Psoas muscle (tissue), 8 donors: ENCODE data around the gene DENND1A. TPM values are rescaled to one million over a fixed set of nuclear protein-coding genes. Genes with fewer than 3 reads are reported as not detected.

ENCODE experiments used
- ATAC-seq, 4 donors: fragments of 200-7000 bp; cut with Tn5 transposase; one replicate each; pipeline ENCODE4 v1.9.1; 2020; ENCODE audit warnings: moderate library complexity in 3 of 4, mild to moderate bottlenecking in 2 of 4
- DNase-seq, 2 donors: peaks; one replicate each; pipeline ENCODE4 v3.0.0-alpha.2; 2020
- H3K27ac ChIP-seq: fragments of 200-600 bp; one replicate; pipeline ENCODE4 v1.8.0; 2022
- H3K27me3 ChIP-seq, 3 donors: fragments of 200-600 bp in 1 of 3; one replicate each; pipeline versions ENCODE4 v1.6.1 to v1.8.0; 2013 to 2022; ENCODE audit warnings: low read length in 2 of 3, mild to moderate bottlenecking in 2 of 3, moderate library complexity in 1 of 3; ENCODE audit not compliant: insufficient read depth in 3 of 3
- H3K36me3 ChIP-seq, 2 donors: fragments of 200-600 bp in 1 of 2; one replicate each; pipeline versions ENCODE4 v1.6.1 to v1.8.0; 2013 to 2022; ENCODE audit warnings: low read depth in 1 of 2, mild to moderate bottlenecking in 1 of 2, moderate library complexity in 1 of 2; ENCODE audit not compliant: insufficient read depth in 1 of 2
- H3K4me1 ChIP-seq: fragments of 200-600 bp; one replicate; pipeline ENCODE4 v1.8.0; 2022
- H3K4me3 ChIP-seq: fragments of 200-600 bp; one replicate; pipeline ENCODE4 v1.8.0; 2022; ENCODE audit warnings: mild to moderate bottlenecking
- H3K9me3 ChIP-seq: fragments of 200-600 bp; one replicate; pipeline ENCODE4 v1.8.0; 2022
- WGBS, 3 donors: extraction: QIAGEN DNeasy Blood & Tissue Kit; methylation state at CpG; one replicate each; pipeline versions ENCODE4 v1.1.6 to v1.1.7; 2013; 5-methylcytosine and 5-hydroxymethylcytosine counted together
- intact Hi-C, 2 donors: fragments of 100-400 bp; cut with DNase I; formaldehyde crosslinking; loops; one replicate each; pipeline versions ENCODE4 v1.11.0 to v1.14.2; 2022
- polyA plus RNA-seq, 3 donors: library from polyadenylated mRNA; stranded (reverse); fragments of 200-250 nt; gene quantifications; one replicate each; pipeline ENCODE4 v1.2.3, GENCODE V29; 2013
- total RNA-seq, 4 donors: library from RNA; stranded (reverse); fragmentation: NEBNext Ultra II Directional in 2 of 4; extraction: Animal tissue kit (Norgen Biotek cat#: 25700) in 2 of 4; gene quantifications; one replicate each; pipeline versions ENCODE4 v1.2.1 to v1.2.4, GENCODE V29; 2021 to 2023
- TF ChIP-seq, protein P1 (sequence below): fragments of 200-600 bp; IDR thresholded peaks from one replicate; pipeline ENCODE4 v1.8.0; 2022; ENCODE audit warnings: antibody characterized with exemption
- donor health status: healthy with polysubstance abuse.
- donor health status: DM: no; HTN: no; CAD: no; lungs with moderate emphysema.
- donor health status: Bipolar disorder and iron deficiency.
- donor health status: healthy.
- donor health status: DM: yes; HTN: yes; CAD: no.
- donor health status: DM: no; HTN: no; CAD: no.
- donor health status: DM: no; HTN: no; CAD: no.
- donor health status: DM: yes; HTN: yes; CAD: no.

DENND1A gene
- total and polyA plus RNA-seq, 7 donors = 6.1 to 17.3 (median 13.9) TPM

- DNase-seq = no peak
- no peaks in the 10 kb centered on the region for H3K9me3 ChIP-seq
Observed at GRCh38 chr9:123771690-123772089, 158.2 kb downstream of the DENND1A start.

GRCh38 chr9:123769719-123770118 is 160.2 kb downstream of the DENND1A start:
- no peaks in the 10 kb centered on the region for H3K9me3 ChIP-seq
- no peak overlapping the region for H3K4me3 ChIP-seq
- no peaks in the 10 kb centered on the region for H3K4me1 ChIP-seq
- TF ChIP-seq, protein P1, sequence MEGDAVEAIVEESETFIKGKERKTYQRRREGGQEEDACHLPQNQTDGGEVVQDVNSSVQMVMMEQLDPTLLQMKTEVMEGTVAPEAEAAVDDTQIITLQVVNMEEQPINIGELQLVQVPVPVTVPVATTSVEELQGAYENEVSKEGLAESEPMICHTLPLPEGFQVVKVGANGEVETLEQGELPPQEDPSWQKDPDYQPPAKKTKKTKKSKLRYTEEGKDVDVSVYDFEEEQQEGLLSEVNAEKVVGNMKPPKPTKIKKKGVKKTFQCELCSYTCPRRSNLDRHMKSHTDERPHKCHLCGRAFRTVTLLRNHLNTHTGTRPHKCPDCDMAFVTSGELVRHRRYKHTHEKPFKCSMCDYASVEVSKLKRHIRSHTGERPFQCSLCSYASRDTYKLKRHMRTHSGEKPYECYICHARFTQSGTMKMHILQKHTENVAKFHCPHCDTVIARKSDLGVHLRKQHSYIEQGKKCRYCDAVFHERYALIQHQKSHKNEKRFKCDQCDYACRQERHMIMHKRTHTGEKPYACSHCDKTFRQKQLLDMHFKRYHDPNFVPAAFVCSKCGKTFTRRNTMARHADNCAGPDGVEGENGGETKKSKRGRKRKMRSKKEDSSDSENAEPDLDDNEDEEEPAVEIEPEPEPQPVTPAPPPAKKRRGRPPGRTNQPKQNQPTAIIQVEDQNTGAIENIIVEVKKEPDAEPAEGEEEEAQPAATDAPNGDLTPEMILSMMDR = no peak
- intact Hi-C loops = no loop called here
- 57 to 68% (median 60%) methylated on average over 6 of the region's 6 CpGs for WGBS, 3 donors
- no peaks in the 10 kb centered on the region for H3K27me3 ChIP-seq
- H3K36me3 ChIP-seq = no peaks in the 10 kb centered on the region
- ATAC-seq = no peak
- no peak for DNase-seq
- no peak overlapping the region for H3K27ac ChIP-seq

More at GRCh38 chr9:123771690-123772089, 158.2 kb downstream of the DENND1A start:
- H3K4me3 ChIP-seq = no peak overlapping the region
- no peaks in the 10 kb centered on the region for H3K36me3 ChIP-seq
- 98 to 100% (median 98%) methylated on average over 1 of the region's 1 CpG for WGBS, 3 donors
- H3K27me3 ChIP-seq = no peaks in the 10 kb centered on the region
- no peaks in the 10 kb centered on the region for H3K4me1 ChIP-seq
- ATAC-seq = no peak
- intact Hi-C loops = no loop called here
- no peak overlapping the region for H3K27ac ChIP-seq
- TF ChIP-seq, protein P1 = no peak

DNA sequence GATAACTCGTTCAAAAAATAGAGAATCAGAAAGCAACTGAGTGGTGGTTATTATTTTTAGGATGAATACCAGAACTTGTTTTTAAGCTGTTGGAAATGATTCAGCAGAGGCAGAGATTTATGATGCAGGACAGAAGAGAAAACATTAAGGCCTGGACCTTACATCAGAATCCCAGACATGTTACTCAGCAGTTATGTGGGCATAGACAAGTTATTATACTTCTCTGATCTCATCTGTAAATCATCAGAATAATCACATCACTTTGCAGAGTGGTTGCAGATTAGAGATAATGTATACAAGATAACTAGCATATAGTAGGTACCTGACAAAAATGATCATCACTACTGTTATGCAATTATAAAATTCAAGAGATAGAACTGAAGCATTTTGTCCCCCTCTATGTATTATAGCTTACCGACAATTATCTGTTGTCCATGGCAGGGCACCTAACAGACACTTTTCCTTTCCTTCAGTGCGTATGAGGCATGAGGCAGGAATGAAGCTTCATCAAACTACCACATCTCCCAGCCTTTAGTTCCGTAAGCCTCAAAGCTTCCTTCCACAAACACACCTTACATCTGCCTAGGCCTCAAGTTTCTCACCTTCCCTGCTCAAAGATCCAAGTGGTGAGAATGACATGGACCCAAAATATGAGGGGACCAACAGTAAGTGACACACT is 165.9 kb downstream of the DENND1A start:
- TF ChIP-seq, protein P1 = no peak
- WGBS, 3 donors = 92 to 97% (median 94%) methylated on average over 4 of the region's 4 CpGs

DNA sequence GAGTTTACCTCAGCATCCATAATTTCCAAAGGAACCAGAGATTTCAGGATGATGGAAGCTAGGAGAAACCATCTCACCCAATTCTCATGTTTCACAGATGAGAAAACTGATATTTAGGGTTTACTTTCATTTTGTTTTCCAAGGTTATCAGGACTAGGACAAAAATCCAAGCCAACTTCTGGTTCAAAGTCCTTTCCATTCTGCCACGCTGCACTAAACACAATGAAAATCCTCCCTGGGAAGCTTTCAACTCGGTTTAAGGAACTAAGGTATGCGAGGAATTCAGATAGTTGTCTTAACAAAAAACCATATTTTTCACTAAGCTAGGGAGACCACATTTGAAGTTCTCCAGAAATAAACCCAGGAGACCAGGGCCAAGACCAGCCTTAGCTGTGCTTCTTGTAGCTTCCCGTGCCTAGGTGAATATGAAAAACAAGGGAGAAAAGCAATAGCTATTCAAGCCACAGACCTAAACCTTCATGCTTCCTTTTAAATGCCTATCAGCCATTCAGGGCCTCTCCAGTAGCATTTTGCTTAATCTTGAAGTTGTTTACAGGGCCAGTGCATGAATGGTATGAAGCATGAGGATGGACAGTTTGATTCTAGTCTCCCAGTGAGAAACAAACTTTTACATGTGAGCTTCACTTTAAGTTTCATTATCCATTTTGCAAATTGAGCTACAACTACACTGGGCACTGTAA is 167.9 kb downstream of the DENND1A start:
- no peak for ATAC-seq

More for the DNA sequence above, 165.9 kb downstream of the DENND1A start:
- intact Hi-C loops = no loop called here
- no peak for DNase-seq
- Histone ChIP-seq H3K4me1 (no peaks in the 10 kb centered on the region), H3K36me3 (no peaks in the 10 kb centered on the region), H3K27me3 (no peaks in the 10 kb centered on the region), H3K4me3 (no peak overlapping the region), H3K27ac (no peak overlapping the region), H3K9me3 (no peaks in the 10 kb centered on the region)
- no peak for ATAC-seq

More for the DNA sequence above, 167.9 kb downstream of the DENND1A start:
- H3K4me3 ChIP-seq = no peak overlapping the region
- no peak overlapping the region for H3K27ac ChIP-seq
- 81 to 86% (median 82%) methylated on average over 4 of the region's 4 CpGs for whole genome bisulfite sequencing, 3 donors
- H3K9me3 ChIP-seq = no peaks in the 10 kb centered on the region
- no peaks in the 10 kb centered on the region for H3K27me3 ChIP-seq
- H3K36me3 ChIP-seq = peaks cover 2 to 5% of the 10 kb centered on the region in 2 donors
- TF ChIP-seq, protein P1 = no peak
- DNase-seq = no peak
- intact Hi-C loops = no loop called here
- H3K4me1 ChIP-seq = no peaks in the 10 kb centered on the region
